ENCODE results near the gene STAC. TPM values are rescaled to one million over a fixed set of nuclear protein-coding genes. Genes with fewer than 3 reads are reported as not detected.

STAC gene
- total and polyA plus RNA-seq, 2 donors (not counting 3 experiments of a cell fraction or from before 2014, with no cell fraction given) = 0.03 to 0.88 TPM

- Histone ChIP-seq H3K9ac (replicated peaks; ENCODE audit: extremely low read depth, insufficient read depth, low read length) (no peak overlapping the region), H3K4me2 (ENCODE audit: insufficient read depth, low read length) (no peak overlapping the region), H3K36me3 (ENCODE audit: control insufficient read depth in 2 of 2, extremely low read depth in 1 of 2, insufficient read depth in 2 of 2, low read length in 2 of 2) (no peaks in the 10 kb centered on the region), H3K27me3 (ENCODE audit: control insufficient read depth in 2 of 2, insufficient read depth in 2 of 2, low read length in 2 of 2) (no peaks in the 10 kb centered on the region), H2AFZ (ENCODE audit: low read depth, low read length) (no peak overlapping the region), H3K79me2 (ENCODE audit: control insufficient read depth, insufficient read depth, low read length) (no peaks in the 10 kb centered on the region), H3K4me1 (ENCODE audit: control insufficient read depth, extremely low read depth, insufficient read depth, low read length) (no peaks in the 10 kb centered on the region), H3K9me3 (replicated peaks; ENCODE audit: control insufficient read depth, insufficient read depth, low read length) (no peaks in the 10 kb centered on the region), H4K20me1 (replicated peaks; ENCODE audit: control insufficient read depth, extremely low read depth, insufficient read depth, low read length) (no peaks in the 10 kb centered on the region), H3K9me1 (replicated peaks; ENCODE audit: control insufficient read depth, extremely low read depth, insufficient read depth, low read length) (no peaks in the 10 kb centered on the region), H3K4me3 (replicated peaks in 1 of 3; ENCODE audit: insufficient read depth in 1 of 3, low read depth in 1 of 3, low read length in 3 of 3) (no peak overlapping the region), H3K27ac (ENCODE audit: insufficient read depth, low read depth, low read length) (no peak overlapping the region)
- ChIA-PET CTCF (no interaction called here), POLR2A (no interaction called here)
- TF ChIP-seq JUN (IDR thresholded peaks at IDR 0.05; ENCODE audit: borderline replicate concordance, insufficient read depth, insufficient read length, low read depth) (no peak), MYC (IDR thresholded peaks at IDR 0.05; ENCODE audit: low read depth, low read length) (no peak), GATA2 (IDR thresholded peaks at IDR 0.05; ENCODE audit: insufficient read depth, insufficient read length, low read depth, low read length) (no peak), POLR2A (IDR thresholded peaks at IDR 0.05; ENCODE audit: low read depth, low read length) (no peak), FOS (IDR thresholded peaks at IDR 0.05; ENCODE audit: borderline replicate concordance, insufficient read depth, low read length) (no peak), EZH2 (IDR thresholded peaks at IDR 0.05; ENCODE audit: borderline replicate concordance, low read depth, low read length, severe bottlenecking) (no peak), POLR2AphosphoS5 (IDR thresholded peaks at IDR 0.05; ENCODE audit: insufficient read depth, low read depth, low read length) (no peak), MAX (IDR thresholded peaks at IDR 0.05; ENCODE audit: insufficient read depth, insufficient read length) (no peak)
- TF ChIP-seq, protein P1, sequence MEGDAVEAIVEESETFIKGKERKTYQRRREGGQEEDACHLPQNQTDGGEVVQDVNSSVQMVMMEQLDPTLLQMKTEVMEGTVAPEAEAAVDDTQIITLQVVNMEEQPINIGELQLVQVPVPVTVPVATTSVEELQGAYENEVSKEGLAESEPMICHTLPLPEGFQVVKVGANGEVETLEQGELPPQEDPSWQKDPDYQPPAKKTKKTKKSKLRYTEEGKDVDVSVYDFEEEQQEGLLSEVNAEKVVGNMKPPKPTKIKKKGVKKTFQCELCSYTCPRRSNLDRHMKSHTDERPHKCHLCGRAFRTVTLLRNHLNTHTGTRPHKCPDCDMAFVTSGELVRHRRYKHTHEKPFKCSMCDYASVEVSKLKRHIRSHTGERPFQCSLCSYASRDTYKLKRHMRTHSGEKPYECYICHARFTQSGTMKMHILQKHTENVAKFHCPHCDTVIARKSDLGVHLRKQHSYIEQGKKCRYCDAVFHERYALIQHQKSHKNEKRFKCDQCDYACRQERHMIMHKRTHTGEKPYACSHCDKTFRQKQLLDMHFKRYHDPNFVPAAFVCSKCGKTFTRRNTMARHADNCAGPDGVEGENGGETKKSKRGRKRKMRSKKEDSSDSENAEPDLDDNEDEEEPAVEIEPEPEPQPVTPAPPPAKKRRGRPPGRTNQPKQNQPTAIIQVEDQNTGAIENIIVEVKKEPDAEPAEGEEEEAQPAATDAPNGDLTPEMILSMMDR (IDR thresholded peaks at IDR 0.05; ENCODE audit: extremely low read depth in 1 of 2, insufficient read depth in 1 of 2, low read depth in 1 of 2, low read length in 2 of 2) = no peak
- FAIRE-seq = no peak
- DNase-seq (ENCODE audit: low read depth, low spot score) = no peak
- intact Hi-C loops (cut with micrococcal nuclease) = no loop called here
- dilution Hi-C loops (cut with MboI; ENCODE audit: extremely low pct_ligation_motif_present, low sequenced_read_pairs) = no loop called here
- no TSS peak for BruUV-seq (replicated peaks)
Observed at GRCh38 chr3:36446276-36446675, 66.0 kb downstream of the STAC start.

Measured in endothelial cell of umbilical vein (primary cell).